K562 (cell line): ENCODE measurements around the gene GPRIN2. TPM values are rescaled to one million over a fixed set of nuclear protein-coding genes. Genes with fewer than 3 reads are reported as not detected.
A peak's percentile ranks its signal among the peaks of the same experiment; 100 is the strongest.

Experiments used
- BRCA1 ChIP-seq, 2 experiments: fragments of 450-650 bp in 1 of 2; sonication (generic) in 1 of 2; formaldehyde crosslinking in 1 of 2; IDR thresholded peaks; 2 replicates each; pipeline versions ENCODE4 v1.5.0 to v1.6.1; 2017 to 2020; ENCODE audit warnings: mild to moderate bottlenecking in 1 of 2, missing genetic modification reagents in 1 of 2
- CREB1 ChIP-seq, 2 experiments: sonication (generic) in 1 of 2; formaldehyde crosslinking in 1 of 2; IDR thresholded peaks; 2 replicates each; pipeline versions ENCODE4 v1.6.1 to v1.8.0; 2012 to 2022; ENCODE audit warnings: inconsistent platforms in 1 of 2, mild to moderate bottlenecking in 1 of 2, missing genetic modification reagents in 1 of 2, moderate library complexity in 1 of 2
- CREB5 ChIP-seq: fragments of 250-450 bp; sonication (Bioruptor Pico); IDR thresholded peaks from 2 replicates; pipeline ENCODE4 v1.5.0; 2020; ENCODE audit warnings: mild to moderate bottlenecking
- CREM ChIP-seq: IDR thresholded peaks from 2 replicates; pipeline ENCODE4 v1.6.1; 2014; ENCODE audit warnings: antibody characterized with exemption, low read depth
- DEAF1 ChIP-seq: fragments of 450-650 bp; formaldehyde crosslinking; IDR thresholded peaks from 2 replicates; pipeline ENCODE4 v1.4.0; 2020; ENCODE audit warnings: mild to moderate bottlenecking, moderate library complexity
- EP300 ChIP-seq: IDR thresholded peaks from 2 replicates; pipeline ENCODE4 v1.6.1; 2012; ENCODE audit warnings: low read length, improper control_type of control experiment
- HMGXB4 ChIP-seq: sonication (generic); formaldehyde crosslinking; IDR thresholded peaks from 2 replicates; pipeline ENCODE4 v1.8.1; 2023; ENCODE audit warnings: mild to moderate bottlenecking, missing genetic modification reagents
- MYC ChIP-seq, 2 experiments: fragments of 250-450 bp in 1 of 2; sonication (Bioruptor Pico) in 1 of 2; IDR thresholded peaks; 2 replicates each; pipeline versions ENCODE4 v1.5.1 to v1.6.1; 2012 to 2021; ENCODE audit warnings: low read depth in 2 of 2, borderline replicate concordance in 1 of 2, improper control_type of control experiment in 1 of 2, low read length in 1 of 2, mild to moderate bottlenecking in 1 of 2, moderate library complexity in 1 of 2
- POU5F1 ChIP-seq: fragments of 150-350 bp; IDR thresholded peaks from 2 replicates; pipeline ENCODE4 v1.6.1; 2014; ENCODE audit warnings: borderline replicate concordance, low read length, low read depth, mild to moderate bottlenecking; ENCODE audit not compliant: partially characterized antibody
- PURB ChIP-seq: sonication (generic); formaldehyde crosslinking; IDR thresholded peaks from 2 replicates; pipeline ENCODE4 v1.9.0; 2021; ENCODE audit warnings: low read depth, mild to moderate bottlenecking, missing genetic modification reagents
- RHOXF2B ChIP-seq: fragments of 250-450 bp; sonication (Bioruptor Pico); conservative IDR thresholded peaks from 2 replicates; pipeline ENCODE4 v1.5.1; 2021
- SP2 ChIP-seq: IDR thresholded peaks from 2 replicates; pipeline ENCODE4 v1.6.1; 2011; ENCODE audit warnings: mild to moderate bottlenecking, low read depth, low read length, moderate library complexity; ENCODE audit not compliant: poor library complexity, severe bottlenecking; ENCODE audit errors: extremely low read depth
- TFAM ChIP-seq: fragments of 250-450 bp; sonication (Bioruptor Pico); conservative IDR thresholded peaks from 2 replicates; pipeline ENCODE4 v1.5.0; 2021; ENCODE audit warnings: mild to moderate bottlenecking, moderate library complexity
- VEZF1 ChIP-seq: fragments of 200-800 bp; sonication (Bioruptor generic); IDR thresholded peaks from 2 replicates; pipeline ENCODE4 v1.6.1; 2017; ENCODE audit warnings: missing genetic modification characterization, missing compliant biosample characterization
- ZNF639 ChIP-seq, 2 experiments: fragments of 200-800 bp in 1 of 2; sonication (Bioruptor generic) in 1 of 2; sonication (generic) in 1 of 2; formaldehyde crosslinking in 1 of 2; IDR thresholded peaks in 1 of 2; conservative IDR thresholded peaks in 1 of 2; 2 replicates each; pipeline versions ENCODE4 v1.5.0 to v1.6.1; 2016 to 2020; ENCODE audit warnings: missing compliant biosample characterization in 1 of 2, missing genetic modification characterization in 1 of 2, missing genetic modification reagents in 1 of 2
- ZNF766 ChIP-seq: fragments of 200-800 bp; sonication (Bioruptor generic); conservative IDR thresholded peaks from 2 replicates; pipeline ENCODE4 v1.6.1; 2016; ENCODE audit warnings: missing genetic modification characterization, missing compliant biosample characterization
- polyA plus RNA-seq, 8 experiments: library from polyadenylated mRNA; depleted of rRNA in 4 of 8; stranded (reverse) in 5 of 8; unstranded in 3 of 8; fragments of >200 nt; fragmentation: Nextera tagmentation in 2 of 8; fragmentation: Illumina TruSeq in 1 of 8; extraction: Ambion mirVana in 2 of 8; extraction: Trizol in 1 of 8; gene quantifications; 2 replicates each; pipeline versions ENCODE4 v1.2.1 to v1.2.3, GENCODE V29; 2011 to 2014; ENCODE audit warnings: inconsistent platforms in 1 of 8, missing spikeins in 1 of 8
- total RNA-seq, 7 experiments: library from RNA; depleted of rRNA in 6 of 7; stranded (reverse); fragments of >200 nt in 6 of 7; fragmentation: Illumina TruSeq in 2 of 7; extraction: Trizol in 2 of 7; gene quantifications; 2 replicates each; pipeline versions ENCODE4 v1.2.1 to v1.2.3, GENCODE V29; 2011 to 2021; ENCODE audit warnings: low replicate concordance in 1 of 7

GPRIN2 gene
- total and polyA plus RNA-seq, 9 of the 15 experiments (the other 6 are each of a cell fraction or from before 2014, with no cell fraction given) = not detected

GRCh38 chr10:46550795-46551700, 5.4 kb downstream of the GPRIN2 start (continued):
- TF ChIP-seq VEZF1 (CRISPR knock-in tag) (peak; percentile 66; the same call in 1 of the 2 replicates), EP300 (0 out of 2 replicates have a peak, but pooled peaks have one; percentile 29), DEAF1 (CRISPR knock-in tag) (no peak), ZNF639 (CRISPR knock-in tag; conservative IDR thresholded peaks at IDR 0.05 in 1 of 2, IDR thresholded peaks at IDR 0.05 in 1 of 2) (0 out of 4 replicates have a peak, but pooled peaks of 1 of the 2 experiments have one; percentile 43), POU5F1 (no peak), SP2 (no peak), CREM (peak; percentile 31; the same call in 1 of the 2 replicates), MYC (IDR thresholded peaks at IDR 0.05; ENCODE audit: low read depth, low read length) (no peak), MYC (CRISPR knock-in tag; IDR thresholded peaks at IDR 0.05; ENCODE audit: borderline replicate concordance, low read depth) (no peak), ZNF766 (CRISPR knock-in tag) (no peak), CREB1 (IDR thresholded peaks at IDR 0.05) (no peak), CREB1 (CRISPR knock-in tag; IDR thresholded peaks at IDR 0.05) (no peak), PURB (CRISPR knock-in tag) (no peak), CREB5 (CRISPR knock-in tag) (no peak), HMGXB4 (CRISPR knock-in tag) (no peak), BRCA1 (IDR thresholded peaks at IDR 0.05) (no peak), BRCA1 (CRISPR knock-in tag; IDR thresholded peaks at IDR 0.05) (peak; percentile 75; the same call in 1 of the 2 replicates), RHOXF2B (CRISPR knock-in tag) (no peak), TFAM (no peak)
